Renal cortex interstitium (tissue), 15 donors: ENCODE measurements around the gene LEFTY1. TPM values are rescaled to one million over a fixed set of nuclear protein-coding genes. Genes with fewer than 3 reads are reported as not detected.
"Not testable (repeated sequence)": the region's sequence is repeated elsewhere in the genome, so short reads cannot be mapped to it uniquely, and the experiment has no call there.

ENCODE experiments used
- DNase-seq, 11 donors: peaks; one replicate each; pipeline ENCODE4 v3.0.0-alpha.2; 2013; ENCODE audit warnings: low read depth in 9 of 11, low spot score in 4 of 11; ENCODE audit errors: extremely low read depth in 1 of 11
- long read RNA-seq, 16 experiments: transcript quantifications; one replicate each; lab custom pipeline, GENCODE V29; 2026
- polyA plus RNA-seq, 3 donors: library from polyadenylated mRNA; unstranded; fragments of 120-200 nt; gene quantifications; one replicate each; pipeline ENCODE4 v1.2.1, GENCODE V29; 2013; ENCODE audit not compliant: insufficient read length in 3 of 3

Gene LEFTY1, protein sequence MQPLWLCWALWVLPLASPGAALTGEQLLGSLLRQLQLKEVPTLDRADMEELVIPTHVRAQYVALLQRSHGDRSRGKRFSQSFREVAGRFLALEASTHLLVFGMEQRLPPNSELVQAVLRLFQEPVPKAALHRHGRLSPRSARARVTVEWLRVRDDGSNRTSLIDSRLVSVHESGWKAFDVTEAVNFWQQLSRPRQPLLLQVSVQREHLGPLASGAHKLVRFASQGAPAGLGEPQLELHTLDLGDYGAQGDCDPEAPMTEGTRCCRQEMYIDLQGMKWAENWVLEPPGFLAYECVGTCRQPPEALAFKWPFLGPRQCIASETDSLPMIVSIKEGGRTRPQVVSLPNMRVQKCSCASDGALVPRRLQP
- 1 to 10 TPM; 4.2 to 5.5 (median 4.8) TPM for polyA plus RNA-seq
- long read RNA-seq, donor 1, partial matches to known transcripts = 0 of 4 reads
- long read RNA-seq, donor 1, other reads (novel, unspliced or antisense) = 0 of 4 reads
- long read RNA-seq, donor 2, transcript LEFTY1-201 (4 exons, 1,626 nt) = major isoform, 5 of 5 reads
- long read RNA-seq, donor 2, partial matches to known transcripts = 0 of 5 reads
- long read RNA-seq, donor 2, other reads (novel, unspliced or antisense) = 0 of 5 reads
- long read RNA-seq, donor 3, transcript LEFTY1-201 (4 exons, 1,626 nt) = major isoform, 5 of 5 reads
- long read RNA-seq, donor 3, partial matches to known transcripts = 0 of 5 reads
- long read RNA-seq, donor 3, other reads (novel, unspliced or antisense) = 0 of 5 reads
- long read RNA-seq, donor 4, partial matches to known transcripts = 0 of 1 reads
- long read RNA-seq, donor 4, other reads (novel, unspliced or antisense) = 0 of 1 reads
- long read RNA-seq, donor 5 = 0 reads
- long read RNA-seq, donor 6, partial matches to known transcripts = 0 of 2 reads
- long read RNA-seq, donor 6, other reads (novel, unspliced or antisense) = 0 of 2 reads
- long read RNA-seq, donor 7, partial matches to known transcripts = 0 of 3 reads
- long read RNA-seq, donor 7, other reads (novel, unspliced or antisense) = 0 of 3 reads
- long read RNA-seq, donor 8, partial matches to known transcripts = 0 of 4 reads
- long read RNA-seq, donor 8, other reads (novel, unspliced or antisense) = 0 of 4 reads
- long read RNA-seq, donor 9, partial matches to known transcripts = 0 of 4 reads
- long read RNA-seq, donor 9, other reads (novel, unspliced or antisense) = 0 of 4 reads
- long read RNA-seq, donor 10, partial matches to known transcripts = 0 of 4 reads
- long read RNA-seq, donor 10, other reads (novel, unspliced or antisense) = 0 of 4 reads
- long read RNA-seq, donor 11, partial matches to known transcripts = 0 of 1 reads
- long read RNA-seq, donor 11, other reads (novel, unspliced or antisense) = 0 of 1 reads
- long read RNA-seq, donor 12, partial matches to known transcripts = 0 of 2 reads
- long read RNA-seq, donor 12, other reads (novel, unspliced or antisense) = 0 of 2 reads
- long read RNA-seq, donor 13, transcript LEFTY1-201 (4 exons, 1,626 nt) = major isoform, 8 of 8 reads
- long read RNA-seq, donor 13, partial matches to known transcripts = 0 of 8 reads
- long read RNA-seq, donor 13, other reads (novel, unspliced or antisense) = 0 of 8 reads
- long read RNA-seq, donor 14, partial matches to known transcripts = 0 of 2 reads
- long read RNA-seq, donor 14, other reads (novel, unspliced or antisense) = 0 of 2 reads
- long read RNA-seq, donor 15 = 0 reads
- long read RNA-seq, donor 16, transcript LEFTY1-201 (4 exons, 1,626 nt) = major isoform, 10 of 10 reads
- long read RNA-seq, donor 16, partial matches to known transcripts = 0 of 10 reads
- long read RNA-seq, donor 16, other reads (novel, unspliced or antisense) = 0 of 10 reads

GRCh38 chr1:225888898-225889601 lies at the start of gene LEFTY1:
TSS of gene LEFTY1 (minus strand) at chr1:225889146. CDS start at chr1:225889066, 80 bp downstream.
- peak in 10 of 11 donors; percentile 73 to 90 (median 84) for DNase-seq

- DNase-seq = no peak
Observed at GRCh38 chr1:225937048-225937968, 48.4 kb upstream of the LEFTY1 start.

DNA sequence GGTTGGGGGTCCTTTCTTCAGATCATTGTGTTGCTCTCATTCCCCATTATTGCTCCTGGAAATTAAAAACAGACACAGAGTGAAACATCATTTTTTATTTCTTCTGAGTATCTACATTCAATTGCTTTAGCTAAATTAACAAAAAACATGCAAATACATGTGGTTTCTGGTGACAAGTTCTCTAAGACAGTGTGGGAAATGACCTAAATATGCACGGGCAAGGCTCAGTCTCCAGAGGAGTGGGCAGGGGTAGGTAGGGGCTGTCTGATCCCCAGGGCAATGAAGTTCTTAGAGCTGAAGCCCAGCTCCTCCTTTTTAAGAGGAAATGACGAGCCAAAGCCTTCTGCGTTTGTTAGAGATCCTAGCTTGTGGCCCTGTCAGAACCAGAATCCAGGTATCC lies 47.6 kb upstream of the LEFTY1 start:
- no peak for DNase-seq

DNA sequence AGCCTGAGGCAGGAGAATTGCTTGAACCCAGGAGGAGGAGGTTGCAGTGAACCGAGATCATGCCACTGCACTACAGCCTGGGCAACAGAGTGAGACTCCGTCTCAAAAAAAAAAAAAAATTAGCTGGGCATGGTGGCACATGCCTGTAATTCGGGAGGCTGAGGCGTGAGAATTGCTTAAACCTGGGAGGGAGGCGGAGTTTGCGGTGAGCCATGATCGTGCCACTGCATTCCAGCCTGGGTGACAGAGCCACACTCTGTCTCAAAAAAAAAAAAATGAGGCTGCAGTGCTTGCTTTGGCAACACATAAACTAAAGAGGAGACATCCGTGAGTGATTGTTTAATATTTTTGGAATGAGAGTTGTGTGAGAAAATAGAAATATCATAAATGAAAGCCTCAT lies 47.1 kb upstream of the LEFTY1 start:
- not testable (repeated sequence) for DNase-seq

DNA sequence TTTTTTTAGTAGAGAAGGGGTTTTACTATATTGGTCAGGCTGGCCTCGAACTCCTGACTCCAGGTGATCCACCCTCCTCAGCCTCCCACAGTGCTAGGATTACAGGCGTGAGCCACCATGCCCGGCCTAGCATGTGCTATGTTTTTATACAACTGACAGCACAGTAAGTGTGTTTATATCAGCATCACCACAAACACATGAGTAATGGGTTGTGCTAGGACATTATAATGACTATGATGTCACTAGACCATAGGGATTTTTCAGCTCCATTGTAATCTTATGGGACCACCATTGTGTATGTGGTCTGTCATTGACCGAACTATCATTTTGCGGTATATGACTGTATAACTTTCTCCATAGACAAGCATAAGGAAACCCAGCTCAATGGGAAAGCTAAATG lies 45.8 kb upstream of the LEFTY1 start:
- no peak for DNase-seq

GRCh38 chr1:225933072-225933471 lies 44.1 kb upstream of the LEFTY1 start:
- DNase-seq = no peak

DNA sequence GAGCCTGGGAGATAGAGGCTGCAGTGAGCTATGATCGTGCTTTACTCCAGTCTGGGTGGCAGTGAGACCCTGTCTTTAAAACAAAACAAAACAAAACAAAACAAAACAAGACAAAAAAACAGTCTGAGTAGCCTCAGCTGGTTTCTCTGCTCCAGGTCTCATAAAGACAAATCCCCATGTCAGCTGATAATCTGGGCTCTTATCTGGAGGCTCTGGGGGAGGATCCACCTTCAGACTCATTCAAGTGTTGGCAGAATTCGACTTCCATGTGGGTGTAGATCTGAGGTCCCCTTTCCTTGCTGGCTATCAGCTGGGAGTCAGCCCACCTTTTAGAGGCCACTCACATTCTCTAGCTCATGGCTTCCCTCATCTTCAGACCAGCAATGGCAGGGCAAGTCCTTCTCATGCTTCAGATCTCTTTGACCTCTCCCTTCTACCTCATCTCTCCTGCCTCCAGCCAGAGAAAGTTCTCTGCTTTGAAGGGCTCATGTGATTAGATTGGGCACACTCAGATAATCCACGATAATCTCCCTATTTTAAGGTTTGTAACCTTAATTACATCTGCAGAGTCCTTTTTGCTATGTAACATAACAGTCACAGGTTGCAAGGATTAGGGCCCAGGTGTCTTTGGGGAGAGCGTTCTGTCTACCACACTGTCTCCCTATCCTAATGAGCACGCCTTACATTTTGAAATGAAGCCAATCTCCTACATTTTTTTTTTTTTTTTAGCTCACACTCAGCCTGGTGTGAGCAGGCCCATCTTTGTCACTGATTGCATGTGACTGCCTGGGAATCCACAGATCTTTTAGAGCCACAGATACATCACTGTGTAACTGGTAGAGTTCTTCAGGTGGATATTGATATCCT lies 42.6 kb upstream of the LEFTY1 start:
- no peak for DNase-seq

DNA sequence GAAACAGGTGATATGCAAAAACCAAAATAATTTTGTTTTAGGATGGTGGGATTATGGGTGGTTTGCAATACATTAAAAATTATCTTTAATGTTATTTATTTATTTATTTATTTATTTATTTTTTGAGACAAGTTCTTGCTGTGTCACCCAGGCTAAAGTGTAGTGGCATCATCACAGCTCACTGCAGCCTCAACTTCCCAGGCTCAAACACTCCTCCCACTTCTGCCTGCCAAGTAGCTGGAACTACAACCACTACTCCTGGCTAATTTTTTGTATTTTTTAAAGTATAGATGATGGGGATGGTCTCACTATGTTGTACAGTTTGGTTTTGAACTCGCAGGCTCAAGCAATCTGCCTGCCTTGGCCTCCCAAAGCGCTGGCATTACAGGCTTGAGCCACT lies 41.6 kb upstream of the LEFTY1 start:
- no peak for DNase-seq

DNA sequence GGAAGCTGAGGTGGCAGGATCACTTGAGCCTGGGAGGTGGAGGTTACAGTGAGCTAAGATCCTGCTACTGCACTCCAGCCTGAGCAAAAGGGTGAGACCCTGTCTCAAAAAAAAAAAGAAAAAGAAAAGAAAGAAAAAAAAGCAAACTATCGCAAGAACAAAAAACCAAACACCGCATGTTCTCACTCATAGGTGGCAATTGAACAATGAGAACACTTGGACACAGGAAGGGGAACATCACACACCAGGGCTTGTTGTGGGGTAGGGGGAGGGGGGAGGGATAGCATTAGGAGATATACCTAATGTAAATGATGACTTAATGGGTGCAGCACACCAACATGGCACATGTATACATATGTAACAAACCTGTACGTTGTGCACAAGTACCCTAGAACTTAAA lies 40.5 kb upstream of the LEFTY1 start:
- DNase-seq = not testable (repeated sequence)

DNA sequence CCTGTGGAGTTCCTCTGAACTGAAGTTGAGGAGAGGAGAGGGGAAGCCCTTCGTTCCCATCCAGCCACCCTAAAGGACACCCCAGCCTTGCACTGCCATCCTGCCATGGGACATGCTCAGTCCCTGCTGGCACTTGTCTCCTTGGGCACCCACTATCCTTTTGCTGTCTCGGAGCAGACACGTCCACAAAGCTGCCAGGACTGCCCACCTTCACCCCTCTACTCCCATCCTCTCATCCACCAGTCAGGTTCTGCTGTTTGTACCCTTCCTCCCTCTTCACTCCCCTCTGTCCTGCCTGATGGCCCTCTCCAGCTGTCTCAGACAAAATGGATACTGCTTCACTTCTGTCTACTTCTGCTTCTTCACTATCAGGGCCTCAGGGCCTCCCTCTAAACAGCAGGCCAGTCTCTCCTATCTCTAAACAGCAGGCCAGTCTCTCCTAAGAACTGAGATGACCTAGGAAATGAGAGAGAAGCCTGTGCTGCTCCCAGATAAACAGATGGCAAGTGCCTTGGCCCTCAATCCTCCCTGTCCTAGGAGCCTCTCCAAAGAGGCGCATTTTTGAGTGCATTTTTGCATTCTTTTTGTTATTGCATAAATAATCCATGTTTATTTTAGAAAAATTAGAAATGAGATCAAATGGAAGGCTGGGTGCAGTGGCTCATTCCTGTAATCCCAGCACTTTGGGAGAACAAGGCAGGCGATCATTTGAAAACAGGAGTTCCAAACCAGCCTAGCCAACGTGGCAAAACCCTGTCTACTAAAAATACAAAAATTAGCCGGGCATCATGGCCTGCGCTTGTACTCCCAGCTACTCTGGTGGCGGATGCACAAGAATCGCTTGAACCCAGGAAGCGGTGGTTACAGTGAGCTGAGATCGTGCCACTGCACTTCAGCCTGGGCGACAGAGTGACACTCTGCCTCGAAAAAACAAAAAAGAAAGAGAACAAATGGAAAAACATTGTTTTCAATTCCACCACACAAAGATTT lies 39.5 kb upstream of the LEFTY1 start:
- DNase-seq = no peak

- no peak for DNase-seq
Observed at GRCh38 chr1:225926551-225927113, 37.7 kb upstream of the LEFTY1 start.

GRCh38 chr1:225923692-225924555 lies 35.0 kb upstream of the LEFTY1 start, which contains the start of gene PYCR2:
TSS of gene PYCR2 (minus strand) at chr1:225924250. CDS start at chr1:225924110, 140 bp downstream.
- peak; percentile 87 to 93 (median 91) for DNase-seq

- no peak for DNase-seq
Observed at GRCh38 chr1:225923381-225923691, 34.4 kb upstream of the LEFTY1 start.
